Stimulated activated naive CD8-positive, alpha-beta T cell treated with anti-CD3 and anti-CD28 coated beads, Interleukin-15, Interleukin-2, amounts not matched to agents 100 ng/mL and 50 ng/mL, for 24 hours (primary cell): ENCODE measurements around the gene ASPHD1.
A peak's percentile ranks its signal among the peaks of the same experiment; 100 is the strongest.
"Not testable (repeated sequence)": the region's sequence is repeated elsewhere in the genome, so short reads cannot be mapped to it uniquely, and the experiment has no call there.

Source experiments
- H3K27ac Mint-ChIP-seq: one replicate; pipeline ENCODE4 v1.8.0; 2021; ENCODE audit warnings: mild to moderate bottlenecking, mixed read lengths
- H3K27me3 Mint-ChIP-seq: one replicate; pipeline ENCODE4 v1.8.0; 2021; ENCODE audit warnings: mixed read lengths
- H3K36me3 Mint-ChIP-seq: one replicate; pipeline ENCODE4 v1.8.0; 2021; ENCODE audit warnings: low read depth, mixed read lengths
- H3K4me1 Mint-ChIP-seq: one replicate; pipeline ENCODE4 v1.8.0; 2021; ENCODE audit warnings: low read depth, mixed read lengths
- H3K4me3 Mint-ChIP-seq: one replicate; pipeline ENCODE4 v1.8.0; 2021; ENCODE audit warnings: mild to moderate bottlenecking, mixed read lengths
- H3K9me3 Mint-ChIP-seq: one replicate; pipeline ENCODE4 v1.8.0; 2021; ENCODE audit warnings: mixed read lengths

ASPHD1 gene

GRCh38 chr16:29909851-29910250 lies 9.6 kb downstream of the ASPHD1 start:
- not testable (repeated sequence) for H3K9me3 Mint-ChIP-seq, H3K4me3 Mint-ChIP-seq, H3K4me1 Mint-ChIP-seq, H3K27me3 Mint-ChIP-seq, H3K27ac Mint-ChIP-seq
- peaks cover 14% of the 10 kb centered on the region for H3K36me3 Mint-ChIP-seq

- H3K9me3 Mint-ChIP-seq, result no peaks in the 10 kb centered on the region
- peaks cover 8% of the 10 kb centered on the region for H3K4me1 Mint-ChIP-seq
- no peaks in the 10 kb centered on the region for H3K27me3 Mint-ChIP-seq
- no peak overlapping the region for H3K27ac Mint-ChIP-seq
- H3K4me3 Mint-ChIP-seq, result no peak overlapping the region
- H3K36me3 Mint-ChIP-seq, result peaks cover 24% of the 10 kb centered on the region
Measured at GRCh38 chr16:29910819-29911675, 10.8 kb downstream of the ASPHD1 start.

- Mint-ChIP-seq H3K4me1 (peaks cover 13% of the 10 kb centered on the region), H3K27ac (no peak overlapping the region), H3K36me3 (peaks cover 27% of the 10 kb centered on the region), H3K4me3 (no peak overlapping the region), H3K9me3 (no peaks in the 10 kb centered on the region), H3K27me3 (no peaks in the 10 kb centered on the region)
Measured at GRCh38 chr16:29911676-29912010, 11.4 kb downstream of the ASPHD1 start.

- no peaks in the 10 kb centered on the region for H3K27me3 Mint-ChIP-seq
- no peak overlapping the region for H3K27ac Mint-ChIP-seq
- peaks cover 31% of the 10 kb centered on the region for H3K36me3 Mint-ChIP-seq
- no peak overlapping the region for H3K4me3 Mint-ChIP-seq
- H3K4me1 Mint-ChIP-seq, result peaks cover 16% of the 10 kb centered on the region
- no peaks in the 10 kb centered on the region for H3K9me3 Mint-ChIP-seq
Measured at GRCh38 chr16:29912087-29912486, 11.8 kb downstream of the ASPHD1 start.

- H3K27ac Mint-ChIP-seq, result no peak overlapping the region
- H3K9me3 Mint-ChIP-seq, result no peaks in the 10 kb centered on the region
- H3K4me1 Mint-ChIP-seq, result peaks cover 16% of the 10 kb centered on the region
- no peaks in the 10 kb centered on the region for H3K27me3 Mint-ChIP-seq
- peaks cover 38% of the 10 kb centered on the region for H3K36me3 Mint-ChIP-seq
- H3K4me3 Mint-ChIP-seq, result no peak overlapping the region
Measured at GRCh38 chr16:29913514-29913913, 13.2 kb downstream of the ASPHD1 start.

GRCh38 chr16:29915590-29916247 lies 15.4 kb downstream of the ASPHD1 start:
- no peaks in the 10 kb centered on the region for H3K27me3 Mint-ChIP-seq
- peaks cover 50% of the 10 kb centered on the region for H3K36me3 Mint-ChIP-seq
- H3K9me3 Mint-ChIP-seq, result no peaks in the 10 kb centered on the region
- no peak overlapping the region for H3K4me3 Mint-ChIP-seq
- H3K4me1 Mint-ChIP-seq, result peaks cover 16% of the 10 kb centered on the region
- peak overlapping the region; percentile 50 for H3K27ac Mint-ChIP-seq

GRCh38 chr16:29916979-29917378 lies 16.7 kb downstream of the ASPHD1 start:
- no peaks in the 10 kb centered on the region for H3K27me3 Mint-ChIP-seq
- peaks cover 58% of the 10 kb centered on the region for H3K36me3 Mint-ChIP-seq
- no peaks in the 10 kb centered on the region for H3K9me3 Mint-ChIP-seq
- peaks cover 16% of the 10 kb centered on the region for H3K4me1 Mint-ChIP-seq
- H3K4me3 Mint-ChIP-seq, result no peak overlapping the region
- H3K27ac Mint-ChIP-seq, result no peak overlapping the region

GRCh38 chr16:29920288-29921033 lies 20.2 kb downstream of the ASPHD1 start:
- Mint-ChIP-seq H3K4me1 (peaks cover 29% of the 10 kb centered on the region), H3K27ac (no peak overlapping the region), H3K36me3 (peaks cover 60% of the 10 kb centered on the region), H3K4me3 (no peak overlapping the region), H3K9me3 (no peaks in the 10 kb centered on the region), H3K27me3 (no peaks in the 10 kb centered on the region)

GRCh38 chr16:29921034-29921385 lies 20.7 kb downstream of the ASPHD1 start:
- H3K27ac Mint-ChIP-seq, result no peak overlapping the region

GRCh38 chr16:29922326-29922725 lies 22.0 kb downstream of the ASPHD1 start:
- Mint-ChIP-seq H3K9me3 (no peaks in the 10 kb centered on the region), H3K27ac (no peak overlapping the region), H3K4me1 (peaks cover 26% of the 10 kb centered on the region), H3K36me3 (peaks cover 46% of the 10 kb centered on the region), H3K4me3 (no peak overlapping the region), H3K27me3 (no peaks in the 10 kb centered on the region)

More at GRCh38 chr16:29921034-29921385, 20.7 kb downstream of the ASPHD1 start:
- H3K4me3 Mint-ChIP-seq, result no peak overlapping the region
- H3K36me3 Mint-ChIP-seq, result peaks cover 55% of the 10 kb centered on the region
- peaks cover 23% of the 10 kb centered on the region for H3K4me1 Mint-ChIP-seq
- H3K9me3 Mint-ChIP-seq, result no peaks in the 10 kb centered on the region
- H3K27me3 Mint-ChIP-seq, result no peaks in the 10 kb centered on the region

GRCh38 chr16:29922986-29923501 lies 22.8 kb downstream of the ASPHD1 start:
- Mint-ChIP-seq H3K9me3 (no peaks in the 10 kb centered on the region), H3K27ac (peak overlapping the region; percentile 49), H3K36me3 (peaks cover 42% of the 10 kb centered on the region), H3K4me3 (no peak overlapping the region), H3K4me1 (peaks cover 26% of the 10 kb centered on the region), H3K27me3 (no peaks in the 10 kb centered on the region)

- no peaks in the 10 kb centered on the region for H3K27me3 Mint-ChIP-seq
- no peaks in the 10 kb centered on the region for H3K9me3 Mint-ChIP-seq
- H3K27ac Mint-ChIP-seq, result peak overlapping the region; percentile 89
- H3K4me1 Mint-ChIP-seq, result peaks cover 26% of the 10 kb centered on the region
- peaks cover 30% of the 10 kb centered on the region for H3K36me3 Mint-ChIP-seq
- peak overlapping the region; percentile 89 for H3K4me3 Mint-ChIP-seq
Measured at GRCh38 chr16:29925105-29925756, 24.9 kb downstream of the ASPHD1 start.

- Mint-ChIP-seq H3K27me3 (no peaks in the 10 kb centered on the region), H3K27ac (peak within 1 kb of the TSS; percentile 95), H3K4me3 (peak within 1 kb of the TSS; percentile 89), H3K9me3 (no peaks in the 10 kb centered on the region), H3K4me1 (peaks cover 26% of the 10 kb centered on the region), H3K36me3 (peaks cover 22% of the 10 kb centered on the region)
Measured at GRCh38 chr16:29925781-29926710, 25.8 kb downstream of the ASPHD1 start, which contains the start of gene KCTD13. Gene KCTD13, minus strand, starts transcription at chr16:29926226. Its CDS starts 193 bp downstream, at chr16:29926033.

GRCh38 chr16:29926711-29927052 lies 26.4 kb downstream of the ASPHD1 start:
- H3K27ac Mint-ChIP-seq, result peak overlapping the region; percentile 95
- peak overlapping the region; percentile 89 for H3K4me3 Mint-ChIP-seq
- H3K36me3 Mint-ChIP-seq, result peaks cover 18% of the 10 kb centered on the region
- peaks cover 26% of the 10 kb centered on the region for H3K4me1 Mint-ChIP-seq
- H3K9me3 Mint-ChIP-seq, result no peaks in the 10 kb centered on the region
- H3K27me3 Mint-ChIP-seq, result no peaks in the 10 kb centered on the region
